GM18507 (cell line): ENCODE measurements around the gene ESRRA.

Experiments used
- DNase-seq: peaks from one replicate; pipeline ENCODE4 v3.0.0; 2011; ENCODE audit warnings: low read depth; ENCODE audit not compliant: insufficient read length; ENCODE audit errors: extremely low spot score
- FAIRE-seq: peaks from 2 replicates; lab custom pipeline; 2011; peaks lifted over from hg19 to GRCh38; lab: Jason Lieb, UNC

Gene ESRRA

GRCh38 chr11:64305075-64305690 is at the start of gene ESRRA:
ESRRA (plus strand) TSS chr11:64305524; CDS start chr11:64307180, 1,656 bp downstream.
- DNase-seq (peak; percentile 94), FAIRE-seq (peak; percentile 96)

- DNase-seq, result no peak
- FAIRE-seq, result no peak
Observed at GRCh38 chr11:64256300-64256699, 49.0 kb upstream of the ESRRA start.

GRCh38 chr11:64258356-64258755 is 47.0 kb upstream of the ESRRA start:
- no peak for FAIRE-seq

GRCh38 chr11:64258946-64259532 is 46.3 kb upstream of the ESRRA start:
- no peak for DNase-seq
- FAIRE-seq, result no peak

More at GRCh38 chr11:64258356-64258755, 47.0 kb upstream of the ESRRA start:
- no peak for DNase-seq

GRCh38 chr11:64259533-64260067 is 45.7 kb upstream of the ESRRA start:
- DNase-seq (no peak), FAIRE-seq (peak; percentile 62)

GRCh38 chr11:64260147-64260708 is 45.1 kb upstream of the ESRRA start:
- FAIRE-seq (no peak), DNase-seq (no peak)

GRCh38 chr11:64261556-64262080 is 43.7 kb upstream of the ESRRA start:
- DNase-seq, result no peak
- no peak for FAIRE-seq

GRCh38 chr11:64262271-64263002 is 42.9 kb upstream of the ESRRA start:
- FAIRE-seq (no peak), DNase-seq (no peak)

- no peak for DNase-seq
- no peak for FAIRE-seq
Observed at GRCh38 chr11:64263021-64263946, 42.0 kb upstream of the ESRRA start.

- FAIRE-seq, result no peak
- no peak for DNase-seq
Observed at GRCh38 chr11:64263947-64264317, 41.4 kb upstream of the ESRRA start.

GRCh38 chr11:64264371-64264852 is 40.9 kb upstream of the ESRRA start:
- FAIRE-seq (no peak), DNase-seq (no peak)

- FAIRE-seq (no peak), DNase-seq (no peak)
Observed at GRCh38 chr11:64265176-64266160, 39.9 kb upstream of the ESRRA start.

- DNase-seq (no peak), FAIRE-seq (no peak)
Observed at GRCh38 chr11:64266339-64266738, 39.0 kb upstream of the ESRRA start.

- FAIRE-seq (no peak), DNase-seq (no peak)
Observed at GRCh38 chr11:64267207-64267945, 37.9 kb upstream of the ESRRA start.

GRCh38 chr11:64268025-64268892 is 37.1 kb upstream of the ESRRA start:
- FAIRE-seq, result no peak
- no peak for DNase-seq

GRCh38 chr11:64268893-64269539 is 36.3 kb upstream of the ESRRA start:
- DNase-seq, result no peak
- peak; percentile 47 for FAIRE-seq
